HG03378 (cell line): Measurements from ENCODE around the gene DHRSX.
"Not testable (repeated sequence)": the region's sequence is repeated elsewhere in the genome, so short reads cannot be mapped to it uniquely, and the experiment has no call there.

Experiments
- ATAC-seq: cut with Tn5 transposase; IDR thresholded peaks from one replicate; pipeline ENCODE4 v1.9.1; 2021; ENCODE audit warnings: mild to moderate bottlenecking, moderate library complexity; ENCODE audit not compliant: unreplicated experiment

DHRSX gene

GRCh38 chrX:2398064-2398656 lies 102.6 kb downstream of the DHRSX start:
- no peak for ATAC-seq

DNA sequence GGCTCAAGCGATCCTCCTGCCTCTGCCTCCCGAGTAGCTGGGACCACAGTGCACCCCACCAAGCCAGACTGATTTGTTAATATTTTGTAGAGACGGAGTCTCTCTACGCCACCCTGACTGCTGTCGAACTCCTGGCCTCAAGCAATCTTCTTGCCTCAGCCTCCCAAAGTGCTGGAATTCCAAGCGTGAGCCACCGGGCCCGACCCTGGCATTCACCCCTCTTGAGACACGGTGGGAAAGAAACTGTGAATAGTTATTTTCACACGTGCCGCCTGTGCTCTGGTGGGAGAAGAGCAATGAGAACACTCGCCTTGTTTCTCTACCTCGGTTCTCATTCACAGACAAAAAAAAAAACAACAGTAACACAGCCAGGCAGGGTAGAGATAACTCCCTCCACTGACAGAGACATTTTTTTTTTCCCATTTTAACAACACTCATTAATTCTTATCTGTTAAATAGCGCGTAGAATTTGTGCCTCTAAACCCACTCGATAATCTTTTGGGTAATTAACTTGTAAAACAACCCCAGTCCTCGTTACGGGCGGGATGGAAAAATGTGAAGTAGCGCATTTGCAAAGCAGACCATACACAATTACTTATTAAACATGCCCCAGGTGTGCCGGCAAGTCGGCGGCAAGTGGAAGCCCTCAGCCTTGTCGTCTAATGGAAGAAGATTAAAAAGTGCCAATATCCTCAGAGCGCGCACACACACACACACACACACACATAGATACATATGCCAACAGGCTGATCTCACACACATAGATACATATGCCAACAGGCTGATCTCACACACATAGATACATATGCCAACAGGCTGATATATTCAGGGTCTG lies 103.3 kb downstream of the DHRSX start:
- ATAC-seq = no peak

DNA sequence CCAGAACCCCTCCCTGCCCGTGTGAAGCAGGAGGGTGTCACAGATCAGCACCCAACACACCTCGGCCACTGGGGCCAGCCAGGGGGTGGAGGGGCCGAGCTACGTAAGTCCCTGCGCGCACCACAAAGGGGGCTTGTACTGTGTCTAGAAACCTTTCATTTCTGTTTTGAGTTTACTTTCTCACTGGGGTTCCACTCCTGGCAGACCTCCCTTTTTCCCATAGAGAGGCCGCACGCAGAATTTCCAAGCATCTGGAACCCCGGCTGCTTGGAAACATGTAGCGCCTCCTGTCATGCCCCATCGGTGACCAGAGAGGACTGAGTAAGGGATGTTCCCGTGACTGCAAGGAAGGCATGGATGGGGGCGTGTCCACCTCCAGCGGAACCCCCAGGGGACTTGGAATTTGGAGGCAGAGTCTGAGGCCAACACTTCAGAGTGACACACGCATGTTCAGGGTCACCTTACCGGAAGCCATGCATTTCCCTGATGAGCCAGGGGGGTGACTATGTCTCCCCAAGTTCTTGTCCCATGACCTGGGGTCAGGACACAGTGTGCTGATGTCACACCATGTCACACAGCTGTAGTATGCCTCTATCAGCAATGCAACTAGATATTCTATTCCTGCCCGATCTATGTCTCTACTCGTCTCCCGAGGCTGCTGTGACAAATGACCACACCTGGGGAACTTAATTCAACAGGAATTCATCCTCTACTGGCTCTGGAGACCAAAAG lies 105.3 kb downstream of the DHRSX start:
- ATAC-seq = no peak

DNA sequence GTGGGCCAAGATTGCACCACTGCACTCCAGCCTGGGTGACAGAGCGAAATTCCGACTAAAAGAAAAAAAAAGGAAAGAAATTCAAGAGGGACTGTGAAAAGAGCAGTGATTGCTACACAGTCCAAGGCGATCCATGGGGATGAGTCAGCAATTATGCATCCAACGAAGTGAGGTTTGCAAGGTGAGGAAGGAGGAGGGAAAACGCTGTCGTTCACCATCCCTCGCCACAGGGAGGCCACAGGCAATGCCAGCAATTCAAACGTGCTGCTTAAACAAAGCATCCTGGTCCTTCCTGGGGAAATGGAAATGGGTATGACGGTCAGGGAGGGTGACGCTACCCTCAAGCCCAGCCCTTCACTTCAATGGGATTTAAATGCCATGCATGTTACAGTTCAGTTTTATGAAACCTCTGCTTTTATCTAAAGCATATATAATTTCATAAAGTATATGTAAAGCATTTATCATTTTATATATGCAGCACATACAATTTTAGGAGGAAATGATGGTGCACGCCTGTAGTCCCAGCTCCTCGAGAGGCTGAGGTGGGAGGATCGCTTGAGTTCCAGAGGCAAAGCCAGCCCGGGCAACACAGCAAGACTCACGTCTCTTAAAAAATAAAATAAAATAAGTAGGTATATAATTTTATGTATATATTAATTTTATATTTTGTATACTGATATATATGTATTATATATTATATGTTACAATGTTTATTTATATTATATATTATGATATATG lies 108.7 kb downstream of the DHRSX start:
- no peak for ATAC-seq

DNA sequence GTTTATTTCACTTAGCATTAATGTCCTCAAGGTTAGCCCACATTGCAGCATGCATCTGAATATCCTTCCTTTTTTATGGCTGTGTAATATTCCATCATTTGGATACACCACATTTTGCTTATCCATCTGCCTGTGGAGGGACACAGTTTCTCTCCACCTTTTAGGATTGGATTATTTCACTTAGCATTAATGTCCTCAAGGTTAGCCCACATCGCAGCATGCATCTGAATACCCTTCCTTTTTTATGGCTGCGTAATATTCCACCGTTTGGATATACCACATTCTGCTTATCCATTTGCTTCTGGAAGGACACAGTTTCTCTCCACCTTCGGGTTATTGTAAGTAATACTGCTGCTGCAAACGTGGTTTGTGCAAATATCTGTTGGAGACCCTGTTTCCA lies 110.0 kb downstream of the DHRSX start:
- no peak for ATAC-seq

DNA sequence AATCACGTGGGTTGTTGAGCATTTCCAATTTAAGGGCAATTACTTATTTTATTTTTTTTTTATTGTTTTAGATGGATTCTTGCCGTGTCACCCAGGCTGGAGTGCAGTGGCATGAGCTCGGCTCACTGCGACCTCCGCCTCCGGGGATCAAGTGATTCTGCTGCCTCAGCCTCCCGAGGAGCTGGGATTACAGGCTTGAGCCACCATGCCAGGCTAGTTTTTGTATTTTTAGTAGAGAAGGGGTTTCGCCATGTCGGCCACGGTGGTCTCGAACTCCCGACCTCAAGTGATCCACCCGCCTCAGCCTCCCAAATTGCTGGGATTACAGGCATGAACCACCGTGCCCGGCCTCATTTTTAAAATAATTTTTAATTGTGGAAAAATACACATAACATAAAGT lies 111.0 kb downstream of the DHRSX start:
- not testable (repeated sequence) for ATAC-seq

DNA sequence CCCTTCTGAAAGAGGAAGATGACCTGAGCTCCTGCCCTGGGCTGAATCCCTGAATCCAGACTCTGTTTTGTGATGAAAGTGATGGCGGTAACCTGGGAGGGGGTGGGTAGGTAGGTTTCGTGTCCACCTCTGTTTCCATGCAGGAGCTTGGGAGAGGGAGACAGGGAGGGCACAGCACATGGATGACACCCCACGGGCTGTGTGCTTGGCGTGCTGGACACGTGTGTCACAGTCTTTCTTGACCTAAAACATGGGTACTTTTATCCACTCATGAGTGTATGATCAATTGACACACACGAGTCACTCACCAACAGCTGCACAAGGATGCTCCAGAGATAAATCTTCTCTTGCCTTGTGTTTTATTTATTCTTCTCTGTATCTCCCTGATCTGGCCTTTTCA lies 111.5 kb downstream of the DHRSX start:
- ATAC-seq = no peak

GRCh38 chrX:2388669-2389068 lies 112.1 kb downstream of the DHRSX start:
- ATAC-seq = no peak

DNA sequence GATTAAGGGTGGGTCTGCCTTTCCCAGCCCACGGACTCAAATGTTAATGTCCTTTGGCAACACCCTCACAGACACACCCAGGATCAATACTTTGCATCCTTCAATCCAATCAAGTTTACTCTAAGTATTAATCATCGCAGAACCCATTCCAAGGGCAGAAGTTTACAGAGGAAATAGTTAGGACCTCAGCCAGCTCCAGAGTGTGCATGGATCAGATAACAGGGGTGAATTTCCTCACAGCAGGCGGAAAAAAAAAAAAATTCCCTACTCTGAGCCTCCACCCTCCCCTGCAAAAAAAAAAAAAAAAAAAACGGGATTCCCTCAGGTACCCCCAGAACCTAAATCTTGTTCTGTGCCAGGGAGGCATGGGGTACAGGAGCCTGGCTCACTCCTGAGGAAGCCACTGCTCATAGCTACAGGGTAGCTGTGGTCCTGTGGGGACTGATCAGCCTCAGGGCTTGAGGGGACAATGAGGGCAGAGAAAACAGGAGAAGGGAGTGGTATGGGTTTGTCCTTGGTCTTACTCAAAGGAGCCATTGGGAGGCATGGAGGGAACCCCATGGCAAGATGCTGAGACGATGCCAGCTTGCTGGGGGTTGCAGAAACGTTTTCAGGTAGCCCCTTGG lies 113.0 kb downstream of the DHRSX start:
- ATAC-seq = no peak

DNA sequence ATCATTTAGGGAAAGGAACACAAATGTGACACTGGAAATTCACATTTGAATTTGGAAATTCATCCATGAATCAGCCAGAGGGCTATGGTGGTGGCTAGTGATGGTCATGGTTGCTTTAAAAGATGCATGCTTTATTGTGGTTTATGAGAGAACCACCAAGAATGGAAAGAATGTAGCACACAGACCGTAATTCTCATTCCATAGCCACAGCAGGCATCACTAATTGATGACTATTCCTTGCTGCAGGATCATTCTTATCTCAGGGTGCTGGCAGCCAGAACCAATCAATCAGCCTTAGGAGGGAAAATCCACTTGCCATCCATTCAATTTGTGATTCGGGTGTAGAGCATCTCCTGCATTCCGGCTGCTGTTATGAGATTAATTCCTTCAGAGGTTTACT lies 115.6 kb downstream of the DHRSX start:
- ATAC-seq = no peak

DNA sequence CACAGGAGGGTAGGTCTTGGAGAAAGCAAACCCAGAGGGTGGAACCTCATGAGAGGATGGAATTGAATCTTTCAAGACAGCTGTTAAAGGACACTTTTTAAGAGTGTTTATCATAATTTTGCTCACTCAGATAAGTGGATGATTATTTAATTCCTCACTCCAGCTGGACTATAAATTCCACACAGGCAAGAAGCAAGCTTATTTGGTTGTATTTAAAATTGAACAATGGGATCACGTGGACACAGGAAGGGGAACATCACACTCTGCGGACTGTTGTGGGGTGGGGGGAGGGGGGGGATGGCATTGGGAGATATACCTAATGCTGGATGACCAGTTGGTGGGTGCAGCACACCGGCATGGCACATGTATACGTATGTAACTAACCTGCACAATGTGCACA lies 116.3 kb downstream of the DHRSX start:
- ATAC-seq = no peak

- ATAC-seq = no peak
Measured at GRCh38 chrX:2383735-2384134, 117.0 kb downstream of the DHRSX start.

DNA sequence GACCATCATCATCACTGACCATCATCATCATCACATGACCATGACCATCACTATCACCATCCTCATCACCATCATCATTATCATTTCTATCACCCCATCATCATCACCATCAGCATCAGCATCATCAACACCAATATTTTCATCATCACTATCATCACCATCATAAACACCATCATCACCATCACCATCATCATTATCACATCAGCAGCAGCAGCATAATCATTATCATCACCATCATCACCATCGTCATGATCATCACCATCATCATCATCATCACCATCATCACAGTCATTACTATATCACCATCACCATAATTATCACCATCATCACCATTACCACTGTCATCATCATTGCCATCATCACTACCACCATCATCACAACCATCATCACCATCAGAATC lies 117.6 kb downstream of the DHRSX start:
- no peak for ATAC-seq

GRCh38 chrX:2382433-2383048 lies 118.2 kb downstream of the DHRSX start:
- ATAC-seq = not testable (repeated sequence)

DNA sequence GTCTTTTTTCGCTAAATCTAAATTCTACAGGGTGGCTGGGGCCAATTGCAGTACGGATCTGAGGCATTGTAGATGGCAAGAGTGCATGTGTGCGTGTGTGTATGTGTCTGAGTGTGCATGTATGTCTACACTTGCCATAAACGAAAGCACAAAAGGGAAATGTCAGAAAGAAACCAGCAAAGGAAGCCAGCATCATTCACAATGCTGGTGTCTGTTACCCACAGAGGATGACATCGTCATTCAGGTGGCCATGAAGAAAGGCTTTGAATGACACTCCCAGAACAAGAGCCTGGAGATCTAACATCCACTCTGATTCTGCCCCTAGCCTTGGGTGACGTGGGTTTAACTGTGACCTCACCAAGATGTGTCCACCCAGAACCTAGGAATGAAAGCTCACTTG lies 124.6 kb downstream of the DHRSX start:
- ATAC-seq = no peak

DNA sequence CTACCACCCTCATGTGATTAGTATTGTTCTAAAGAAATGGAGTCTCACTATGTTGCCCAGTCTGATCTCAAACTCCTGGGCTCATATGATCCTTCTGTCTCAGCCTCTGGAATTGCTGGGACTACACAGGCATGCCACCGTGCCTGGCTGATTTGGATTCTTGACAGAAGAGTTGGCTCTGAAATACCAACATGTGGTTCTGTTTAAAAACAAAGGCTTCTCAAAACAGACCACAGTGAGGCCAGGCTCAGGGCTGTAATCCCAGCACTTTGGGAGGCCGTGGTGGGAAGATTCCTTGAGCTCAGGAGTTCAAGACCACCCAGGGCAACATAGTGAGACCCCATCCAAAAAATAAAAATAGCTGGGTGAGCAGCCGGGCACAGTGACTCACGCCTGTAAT lies 126.7 kb downstream of the DHRSX start:
- ATAC-seq = no peak

- no peak for ATAC-seq
Measured at GRCh38 chrX:2373615-2374014, 127.2 kb downstream of the DHRSX start.

GRCh38 chrX:2371026-2371711 lies 129.6 kb downstream of the DHRSX start:
- no peak for ATAC-seq

GRCh38 chrX:2370456-2370855 lies 130.3 kb downstream of the DHRSX start:
- no peak for ATAC-seq

DNA sequence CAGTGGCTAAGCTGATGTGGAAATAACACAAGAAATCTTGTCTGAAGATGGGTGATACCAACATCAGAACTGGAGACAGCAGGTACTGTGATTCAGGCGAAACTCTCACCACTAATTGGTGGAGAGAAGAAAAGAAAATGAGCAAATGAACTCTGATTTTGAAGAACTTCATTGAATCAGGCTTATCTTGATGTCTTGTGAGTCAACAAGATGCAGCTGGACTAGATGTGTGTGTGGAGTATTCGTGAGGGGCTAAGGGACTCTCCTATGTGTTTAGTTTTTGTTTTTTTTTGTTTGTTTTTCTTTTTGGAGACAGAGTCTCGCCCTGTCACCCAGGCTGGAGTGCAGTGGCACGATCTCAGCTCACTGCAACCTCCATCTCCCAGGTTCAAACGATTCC lies 131.6 kb downstream of the DHRSX start:
- no peak for ATAC-seq
